Skeletal muscle cell (primary cell): ENCODE measurements around the gene DPYD.

Experiments used
- DNase-seq: peaks from one replicate; pipeline ENCODE4 v3.0.0-alpha.2; 2010; ENCODE audit warnings: low read depth
- H3K4me3 ChIP-seq: 2 replicates; pipeline ENCODE4 v1.5.1; 2011; ENCODE audit warnings: low read depth, mild to moderate bottlenecking, control low read depth, low read length, moderate library complexity

DPYD gene

GRCh38 chr1:97506368-97506767 lies 414.5 kb downstream of the DPYD start:
- no peak for DNase-seq

DNA sequence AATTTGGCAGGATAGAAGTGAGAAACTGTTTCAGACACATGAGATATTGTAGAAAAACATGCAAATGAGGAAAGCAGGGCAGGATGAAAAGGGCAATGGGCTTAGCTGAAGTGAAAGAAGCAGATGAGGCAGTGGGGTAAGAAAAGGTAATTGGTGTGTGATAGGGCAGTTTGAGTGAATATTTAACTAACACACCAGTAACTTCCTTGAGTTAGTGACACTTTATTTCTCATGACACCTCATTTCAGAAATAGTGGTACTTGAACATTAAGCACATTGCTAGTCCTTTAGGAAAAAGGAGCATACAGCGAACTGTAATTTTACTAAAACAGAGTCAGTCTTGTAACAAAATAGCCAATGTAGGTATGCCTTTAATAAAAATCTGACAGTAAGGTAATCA lies 415.0 kb downstream of the DPYD start:
- no peak for DNase-seq
- no peak overlapping the region for H3K4me3 ChIP-seq

More at GRCh38 chr1:97506368-97506767, 414.5 kb downstream of the DPYD start:
- H3K4me3 ChIP-seq = no peak overlapping the region

DNA sequence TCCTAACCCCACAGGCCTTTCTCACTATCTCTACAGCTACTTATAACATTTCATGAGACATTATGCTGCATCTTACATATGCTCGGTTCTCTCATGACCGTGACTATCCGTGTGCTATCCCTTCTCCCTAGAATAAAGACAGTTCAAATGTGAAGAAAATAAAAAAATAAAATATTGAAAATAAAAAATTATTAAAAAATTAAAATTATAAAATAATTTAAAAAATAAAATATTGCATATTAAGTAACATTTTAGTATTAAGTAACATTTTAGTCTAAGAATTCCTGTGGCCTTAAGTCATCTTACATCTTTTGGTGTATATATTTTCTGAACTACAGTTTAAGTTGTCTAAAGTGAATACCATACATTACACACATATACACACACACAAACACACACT lies 415.5 kb downstream of the DPYD start:
- H3K4me3 ChIP-seq = no peak overlapping the region
- DNase-seq = no peak

DNA sequence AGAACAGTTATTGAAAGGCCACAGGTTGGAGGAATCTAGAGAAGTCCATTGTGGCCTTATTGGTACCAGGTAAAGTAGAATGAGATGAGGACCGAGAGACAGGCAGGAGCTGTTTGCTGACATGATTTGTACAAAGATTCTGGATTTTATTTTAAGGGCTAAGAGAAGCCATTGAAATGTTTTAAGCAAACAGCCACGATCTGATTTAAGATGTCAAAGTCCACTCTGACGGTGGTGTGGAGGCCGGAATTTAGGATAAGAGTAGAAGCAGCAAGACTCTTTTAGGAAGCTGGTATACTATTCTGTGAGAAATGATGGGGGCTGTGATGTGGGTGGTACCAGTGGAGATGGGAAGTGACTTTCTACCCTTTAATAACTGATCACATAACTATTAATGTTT lies 418.5 kb downstream of the DPYD start:
- H3K4me3 ChIP-seq = no peak overlapping the region
- DNase-seq = no peak

GRCh38 chr1:97501628-97502027 lies 419.2 kb downstream of the DPYD start:
- H3K4me3 ChIP-seq = no peak overlapping the region
- DNase-seq = no peak

- DNase-seq = no peak
- H3K4me3 ChIP-seq = no peak overlapping the region
Observed at GRCh38 chr1:97500760-97501159, 420.1 kb downstream of the DPYD start.

DNA sequence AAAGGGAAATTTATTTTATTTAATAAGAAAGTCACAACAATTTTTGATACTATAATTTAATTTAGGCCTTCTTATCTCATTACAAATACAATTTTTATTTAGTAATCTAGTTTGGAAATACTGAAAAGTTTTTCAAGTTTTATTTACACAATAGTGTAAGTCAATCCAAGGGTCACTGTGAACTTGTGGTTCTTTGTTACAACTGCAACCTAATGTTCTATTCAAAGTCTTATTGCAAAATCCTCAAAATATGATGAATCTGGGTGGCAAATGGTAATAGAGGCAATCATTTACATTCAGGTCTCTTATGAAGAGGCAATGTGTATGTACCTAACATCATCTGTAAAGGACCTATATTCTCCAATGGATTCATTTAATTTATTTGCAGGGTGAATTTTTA lies 421.2 kb downstream of the DPYD start:
- DNase-seq = no peak
- no peak overlapping the region for H3K4me3 ChIP-seq

DNA sequence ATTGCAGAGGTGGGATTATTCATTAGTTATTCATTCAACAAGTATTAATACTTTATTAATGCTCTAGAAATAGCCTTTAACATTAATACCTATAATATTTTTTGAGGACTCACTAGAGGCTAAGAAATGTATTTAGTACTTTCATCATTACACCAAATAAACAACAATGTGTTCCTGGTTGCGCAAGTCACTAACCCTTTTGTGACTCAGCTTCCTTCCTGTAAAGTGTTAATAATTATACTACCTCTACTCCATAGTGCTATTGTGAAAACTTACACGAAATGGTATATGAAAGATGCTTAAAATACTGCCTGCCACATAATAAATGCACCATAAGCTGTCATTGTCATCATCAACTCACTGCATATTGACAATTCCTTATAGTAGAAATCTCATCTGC lies 431.0 kb downstream of the DPYD start:
- DNase-seq = peak; percentile 25

GRCh38 chr1:97488530-97488929 lies 432.3 kb downstream of the DPYD start:
- DNase-seq = no peak
- no peak overlapping the region for H3K4me3 ChIP-seq

More for the DNA sequence above, 431.0 kb downstream of the DPYD start:
- H3K4me3 ChIP-seq = no peak overlapping the region

DNA sequence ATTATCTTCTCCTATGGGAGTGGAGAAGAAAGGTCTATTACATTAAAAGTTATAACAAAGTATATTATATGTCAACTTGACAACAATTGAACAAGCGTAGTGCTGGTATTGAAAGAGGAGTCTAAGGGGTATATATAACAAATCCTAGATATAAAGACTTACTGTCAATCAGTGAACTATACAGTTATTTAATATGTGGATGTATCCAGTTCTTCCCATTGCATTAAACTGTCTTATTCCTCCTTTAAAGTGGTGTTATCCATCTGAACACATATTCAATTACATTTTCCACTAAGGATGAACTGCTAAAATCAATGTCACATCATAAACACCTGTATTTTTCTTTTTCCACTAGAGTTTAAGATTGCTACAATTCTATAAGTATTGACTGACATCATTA lies 438.8 kb downstream of the DPYD start:
- no peak overlapping the region for H3K4me3 ChIP-seq
- DNase-seq = no peak

- no peak overlapping the region for H3K4me3 ChIP-seq
- no peak for DNase-seq
Observed at GRCh38 chr1:97467445-97467844, 453.4 kb downstream of the DPYD start.

- DNase-seq = no peak
- H3K4me3 ChIP-seq = no peak overlapping the region
Observed at GRCh38 chr1:97464305-97464704, 456.5 kb downstream of the DPYD start.

GRCh38 chr1:97461782-97462181 lies 459.1 kb downstream of the DPYD start:
- DNase-seq = no peak
- H3K4me3 ChIP-seq = no peak overlapping the region

GRCh38 chr1:97457446-97458089 lies 463.3 kb downstream of the DPYD start:
- no peak for DNase-seq
- no peak overlapping the region for H3K4me3 ChIP-seq

DNA sequence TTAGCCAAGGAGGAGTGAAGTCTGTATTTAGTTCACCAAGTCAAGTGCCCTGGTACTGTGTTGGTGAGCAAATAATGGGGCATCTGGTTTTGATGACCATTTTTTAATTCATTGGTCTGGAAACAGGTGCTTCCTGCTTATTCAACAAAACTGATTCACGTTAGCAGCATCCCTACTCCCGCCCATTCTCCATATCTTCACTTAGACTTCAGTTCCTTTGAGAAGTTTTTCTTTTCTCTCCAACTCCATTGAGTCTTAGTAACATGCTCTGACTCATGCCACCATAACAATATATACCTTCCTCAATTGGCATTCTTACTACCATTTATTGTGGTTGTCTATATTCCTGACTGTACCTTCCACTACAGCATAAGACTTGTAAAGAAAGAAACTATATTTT lies 468.9 kb downstream of the DPYD start:
- H3K4me3 ChIP-seq = no peak overlapping the region
- DNase-seq = no peak

GRCh38 chr1:97451046-97451826 lies 469.6 kb downstream of the DPYD start:
- DNase-seq = no peak

GRCh38 chr1:97441966-97442365 lies 478.9 kb downstream of the DPYD start:
- H3K4me3 ChIP-seq = no peak overlapping the region
- no peak for DNase-seq

More at GRCh38 chr1:97451046-97451826, 469.6 kb downstream of the DPYD start:
- no peak overlapping the region for H3K4me3 ChIP-seq

DNA sequence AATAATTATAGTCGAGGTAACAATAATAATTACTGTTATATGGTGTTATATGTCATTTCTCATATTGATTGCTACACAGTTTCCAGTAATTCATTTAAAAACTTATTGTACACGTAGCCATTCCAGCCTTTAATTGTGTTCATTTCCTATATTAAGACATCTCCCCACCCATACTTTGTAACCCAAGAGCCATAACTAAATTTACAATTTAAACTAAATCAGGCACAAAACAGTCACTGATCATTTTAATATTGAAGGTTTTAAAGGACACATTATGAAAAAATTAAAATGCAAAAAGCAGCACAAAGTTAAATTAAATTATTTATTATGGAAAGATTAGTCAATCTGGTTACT lies 487.0 kb downstream of the DPYD start:
- no peak overlapping the region for H3K4me3 ChIP-seq
- DNase-seq = no peak

- no peak overlapping the region for H3K4me3 ChIP-seq
- DNase-seq = peak; percentile 72
Observed at GRCh38 chr1:97433094-97433823, 487.6 kb downstream of the DPYD start.

DNA sequence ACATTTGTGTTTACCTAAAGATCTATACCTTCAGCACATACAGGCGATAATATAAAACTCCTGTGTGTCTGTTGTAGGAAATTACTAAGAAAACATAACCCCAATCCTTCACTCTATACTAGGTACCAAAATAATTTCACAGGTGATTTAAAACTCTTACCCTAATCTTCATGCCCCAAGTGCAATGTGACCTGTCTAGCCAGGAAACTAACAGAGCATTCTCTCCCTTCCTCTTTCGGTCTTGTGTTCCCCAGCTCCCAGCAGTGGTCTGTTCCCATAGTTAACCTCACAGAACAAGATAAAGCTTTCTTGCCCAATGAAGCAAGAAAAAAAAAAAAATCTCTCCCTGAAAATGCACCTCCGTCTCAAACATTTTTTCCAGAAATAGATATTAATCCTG lies 493.5 kb downstream of the DPYD start:
- H3K4me3 ChIP-seq = no peak overlapping the region
- DNase-seq = no peak

GRCh38 chr1:97424209-97424608 lies 496.6 kb downstream of the DPYD start:
- no peak overlapping the region for H3K4me3 ChIP-seq
- DNase-seq = no peak
